H4 (cell line): ENCODE measurements around the gene ADNP. TPM values are rescaled to one million over a fixed set of nuclear protein-coding genes. Genes with fewer than 3 reads are reported as not detected.
"Not testable (repeated sequence)": the region's sequence is repeated elsewhere in the genome, so short reads cannot be mapped to it uniquely, and the experiment has no call there.

Experiments used
- DNase-seq: peaks from one replicate; pipeline ENCODE4 v3.0.0-alpha.2; 2015; ENCODE audit warnings: low spot score
- total RNA-seq: library from RNA; depleted of rRNA; stranded (reverse); fragments of >200 nt; shearing (Covaris generic); gene quantifications from 2 replicates; pipeline ENCODE4 v1.2.3, GENCODE V29; 2014; rRNA removed

ADNP gene
- 18.1 and 18.8 TPM in 2 replicates for total RNA-seq

GRCh38 chr20:50931306-50932015 is at the start of gene ADNP:
TSS of gene ADNP (minus strand) at chr20:50931437. CDS start at chr20:50903996, 27,441 bp downstream.
- DNase-seq, result peak; percentile 89

DNA sequence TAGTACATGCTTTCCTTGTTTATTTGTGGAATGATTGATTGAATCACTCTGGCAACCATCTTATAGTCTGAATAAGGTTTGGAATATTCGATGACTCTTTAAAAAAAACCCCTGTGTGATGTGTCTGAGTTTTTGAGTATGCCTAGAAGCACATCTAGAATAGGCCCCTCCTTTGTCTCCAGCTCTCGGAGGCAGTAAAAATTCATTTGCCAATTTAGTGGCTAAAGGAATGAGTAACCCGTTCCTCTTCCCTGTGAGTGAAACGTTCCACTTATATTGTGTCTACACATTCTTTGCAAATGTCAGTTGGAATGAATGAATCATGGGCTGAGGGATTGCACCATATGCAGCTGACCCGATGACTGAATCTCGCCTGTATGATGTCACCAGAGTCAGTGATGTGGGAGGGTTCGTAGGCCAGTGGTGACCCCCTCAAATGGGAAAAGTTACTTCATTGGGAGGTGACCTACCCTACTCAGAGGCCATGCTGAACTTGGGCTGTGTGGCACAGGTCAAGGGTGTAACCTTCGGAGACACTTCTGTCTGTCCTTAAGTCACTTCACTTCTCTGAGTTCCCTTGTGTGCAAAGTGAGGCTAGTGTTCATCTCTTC is 48.9 kb upstream of the ADNP start:
- DNase-seq, result peak; percentile 88

DNA sequence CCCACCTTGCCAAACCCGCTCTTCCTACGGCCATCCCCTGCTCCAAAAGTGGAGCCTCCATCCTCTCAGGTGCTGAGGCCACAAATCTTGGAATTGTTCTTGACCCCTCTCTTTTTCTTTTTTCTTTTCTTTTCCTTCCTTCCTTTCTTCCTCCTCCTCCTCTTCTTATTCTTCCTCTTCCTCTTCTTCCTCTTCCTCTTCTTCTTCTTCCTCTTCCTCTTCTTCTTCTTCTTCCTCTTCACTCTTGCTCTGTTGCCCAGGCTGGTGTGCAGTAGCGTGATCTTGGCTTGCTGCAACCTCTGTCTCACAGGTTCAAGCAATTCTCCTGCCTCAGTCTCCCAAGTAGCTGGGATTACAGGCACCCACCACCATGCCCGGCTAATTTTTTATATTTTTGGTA is 47.3 kb upstream of the ADNP start:
- not testable (repeated sequence) for DNase-seq

DNA sequence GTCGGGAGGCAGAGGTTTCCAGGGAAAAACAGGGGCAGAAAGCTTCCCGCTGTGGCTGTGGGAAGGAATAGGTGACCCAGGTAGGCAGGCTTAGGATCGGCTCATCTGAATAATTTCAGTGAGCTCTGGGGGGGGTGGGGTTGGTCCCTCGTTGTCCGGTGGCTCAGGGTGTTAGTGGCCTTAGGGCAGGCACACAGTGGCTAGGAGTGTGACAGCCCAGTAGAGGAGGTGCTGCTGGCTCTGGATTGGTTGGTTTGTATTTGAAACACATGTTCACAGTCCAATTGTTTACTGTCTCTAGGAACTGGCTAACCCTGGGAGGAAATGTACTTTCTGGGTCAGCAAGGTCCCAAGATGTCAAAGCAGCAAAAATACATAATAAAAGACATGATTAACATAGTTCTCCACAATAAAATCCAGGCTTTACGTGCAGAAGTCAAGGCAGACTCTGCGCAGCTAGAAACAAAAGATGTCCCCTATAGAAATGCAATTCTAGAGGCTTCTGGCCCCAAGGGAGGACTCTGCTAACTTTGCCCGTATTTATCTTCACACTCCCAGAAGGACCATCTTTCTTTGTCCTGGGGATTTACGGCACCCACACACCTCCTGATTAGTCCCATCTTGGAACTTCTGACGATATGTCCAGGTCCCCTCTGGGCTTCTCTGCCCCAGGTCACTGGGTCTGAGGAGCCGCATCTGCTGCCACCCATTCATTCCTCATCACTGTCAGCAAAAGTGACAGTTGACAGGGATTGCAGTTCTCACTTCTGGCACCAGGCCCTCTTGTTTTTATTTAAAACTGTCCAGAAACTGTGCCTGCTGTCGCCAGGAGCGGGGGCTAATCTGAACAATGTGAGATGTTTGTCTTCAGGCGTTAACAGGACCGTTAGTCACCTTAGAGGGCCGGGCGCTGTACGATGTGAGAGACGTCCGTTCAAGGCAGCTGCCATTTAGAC is 46.1 kb upstream of the ADNP start:
- DNase-seq, result no peak

GRCh38 chr20:50975701-50976330 is 44.6 kb upstream of the ADNP start:
- DNase-seq, result no peak

DNA sequence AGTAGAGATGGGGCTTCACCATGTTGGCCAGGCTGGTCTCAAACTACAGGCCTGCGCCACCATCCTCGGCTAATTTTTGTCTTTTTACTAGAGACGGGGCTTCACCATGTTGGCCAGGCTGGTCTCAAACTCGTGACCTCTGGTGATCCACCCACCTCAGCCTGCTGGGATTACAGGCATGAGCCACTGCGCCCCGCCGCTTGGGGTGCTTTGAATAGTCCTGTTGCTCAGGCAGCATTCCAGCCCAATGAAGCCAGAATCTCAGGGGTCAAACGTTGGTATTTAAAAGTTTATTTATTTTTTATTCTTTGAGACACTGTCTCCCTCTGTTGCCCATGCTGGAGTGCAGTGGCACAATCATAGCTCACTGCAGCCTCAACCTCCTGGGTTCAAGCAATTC is 38.7 kb upstream of the ADNP start:
- DNase-seq, result no peak

- DNase-seq, result no peak
Observed at GRCh38 chr20:50969435-50969834, 38.2 kb upstream of the ADNP start.

- no peak for DNase-seq
Observed at GRCh38 chr20:50968289-50968688, 37.1 kb upstream of the ADNP start.

GRCh38 chr20:50967586-50967985 is 36.3 kb upstream of the ADNP start:
- DNase-seq, result no peak

DNA sequence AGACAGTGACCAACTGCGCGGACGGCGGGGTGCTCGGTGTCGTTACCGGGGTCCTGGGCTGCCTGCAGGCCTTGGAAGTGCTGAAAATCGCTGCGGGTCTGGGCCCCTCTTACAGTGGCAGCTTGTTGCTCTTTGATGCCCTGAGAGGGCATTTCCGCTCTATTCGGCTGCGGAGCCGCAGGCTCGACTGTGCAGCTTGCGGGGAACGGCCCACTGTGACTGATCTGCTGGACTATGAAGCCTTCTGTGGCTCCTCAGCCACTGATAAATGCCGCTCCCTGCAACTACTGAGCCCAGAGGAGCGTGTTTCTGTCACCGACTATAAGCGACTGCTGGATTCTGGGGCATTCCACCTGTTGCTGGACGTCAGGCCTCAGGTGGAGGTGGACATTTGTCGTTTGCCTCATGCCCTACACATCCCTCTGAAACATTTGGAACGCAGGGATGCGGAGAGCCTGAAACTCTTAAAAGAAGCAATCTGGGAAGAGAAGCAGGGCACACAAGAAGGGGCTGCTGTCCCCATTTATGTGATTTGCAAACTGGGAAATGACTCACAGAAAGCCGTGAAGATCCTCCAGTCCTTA is 28.4 kb upstream of the ADNP start:
- no peak for DNase-seq

DNA sequence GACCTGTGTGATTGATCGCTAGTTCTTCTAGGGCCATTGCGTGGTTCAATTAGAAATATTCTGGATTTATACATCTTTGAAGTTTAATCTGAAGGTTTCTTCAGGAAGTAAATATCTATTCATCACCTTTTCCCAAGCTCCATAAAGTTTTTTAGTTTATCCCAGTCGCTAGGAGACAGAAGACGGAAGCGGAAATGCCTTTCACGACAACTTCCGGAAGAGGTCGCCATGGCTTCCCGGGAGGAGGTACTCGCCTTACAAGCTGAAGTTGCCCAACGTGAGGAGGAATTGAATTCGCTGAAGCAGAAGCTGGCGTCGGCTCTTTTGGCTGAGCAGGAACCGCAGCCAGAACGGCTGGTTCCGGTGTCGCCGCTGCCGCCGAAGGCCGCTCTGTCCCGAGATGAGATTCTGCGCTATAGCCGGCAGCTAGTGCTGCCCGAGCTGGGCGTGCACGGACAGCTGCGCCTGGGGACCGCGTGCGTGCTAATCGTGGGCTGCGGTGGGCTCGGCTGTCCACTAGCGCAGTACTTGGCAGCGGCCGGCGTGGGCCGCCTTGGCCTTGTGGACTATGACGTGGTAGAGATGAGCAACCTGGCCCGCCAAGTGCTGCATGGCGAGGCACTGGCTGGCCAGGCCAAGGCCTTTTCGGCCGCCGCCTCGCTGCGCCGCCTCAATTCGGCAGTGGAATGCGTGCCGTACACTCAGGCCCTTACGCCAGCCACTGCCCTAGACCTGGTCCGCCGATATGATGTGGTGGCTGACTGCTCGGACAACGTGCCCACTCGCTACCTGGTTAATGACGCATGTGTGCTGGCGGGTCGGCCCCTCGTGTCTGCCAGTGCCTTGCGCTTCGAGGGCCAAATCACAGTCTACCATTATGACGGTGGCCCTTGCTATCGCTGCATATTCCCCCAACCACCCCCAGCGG is 27.6 kb upstream of the ADNP start, which contains the start of gene MOCS3:
Gene MOCS3, plus strand, starts transcription at position 204 of the 928 bp plus-strand sequence. Its CDS starts 25 bp downstream, at position 229.
- peak; percentile 87 for DNase-seq

DNA sequence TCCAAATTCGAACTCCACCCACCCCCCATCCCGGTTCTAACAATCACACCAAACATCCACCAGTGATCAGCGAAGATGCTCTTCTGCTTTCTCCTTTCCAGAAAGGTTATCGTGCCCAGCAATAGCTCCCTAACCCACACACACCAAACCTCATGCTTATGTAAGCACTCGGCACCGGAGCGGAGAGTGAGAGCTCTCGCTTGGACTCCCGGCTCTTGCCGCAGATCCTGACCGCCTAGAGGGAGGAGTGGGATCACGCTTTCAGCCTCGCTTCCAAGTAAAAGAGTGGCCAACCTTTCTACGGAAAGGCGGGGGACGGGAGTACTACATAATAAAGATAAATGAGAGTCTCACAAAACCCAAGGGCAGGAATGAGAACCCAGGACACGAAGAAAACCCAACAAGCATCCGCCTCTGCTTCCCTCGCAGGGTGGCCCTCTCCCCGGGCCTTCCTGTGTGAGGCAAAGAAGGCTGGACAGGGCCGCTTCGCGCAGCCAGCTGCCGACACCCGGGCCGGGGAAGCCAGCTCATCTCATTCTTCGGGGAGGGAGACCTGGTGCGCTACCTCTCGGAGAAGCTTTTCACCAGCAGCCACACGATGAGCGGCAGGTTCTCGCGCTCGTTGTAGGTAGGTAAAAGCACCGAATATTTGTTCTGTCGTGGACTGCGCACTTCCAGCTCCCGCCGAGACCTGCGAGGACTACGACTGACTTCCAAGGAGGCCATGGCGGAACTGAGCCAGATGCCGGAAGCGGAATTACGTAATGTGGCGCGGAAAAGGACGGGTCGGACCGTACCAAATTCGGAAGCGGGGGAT is 26.8 kb upstream of the ADNP start, which contains the start of gene DPM1:
Gene DPM1, minus strand, starts transcription at position 735 of the 817 bp plus-strand sequence. Its CDS starts 9 bp downstream, at position 726.
- DNase-seq, result peak; percentile 84

GRCh38 chr20:50957276-50957675 is 26.0 kb upstream of the ADNP start:
- no peak for DNase-seq

- no peak for DNase-seq
Observed at GRCh38 chr20:50953821-50954220, 22.6 kb upstream of the ADNP start.

DNA sequence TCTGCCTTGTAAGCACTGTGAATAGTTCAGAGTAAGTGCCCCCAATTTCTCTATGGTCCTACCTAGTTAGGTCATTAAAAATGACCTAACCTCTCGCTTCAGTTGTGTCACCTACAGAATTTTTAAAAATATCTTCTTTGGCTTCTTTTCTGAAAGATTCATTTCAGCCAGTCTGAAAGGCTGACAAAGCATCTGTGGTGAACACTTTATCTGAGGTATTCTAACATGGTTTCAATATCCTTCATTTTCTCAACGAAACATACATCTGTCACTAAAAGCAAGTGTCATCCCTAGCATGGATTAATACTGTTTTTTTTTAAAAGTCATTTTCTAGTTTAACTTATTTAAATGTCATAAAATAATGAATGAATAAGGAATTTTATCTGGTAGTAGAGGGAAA is 22.0 kb upstream of the ADNP start:
- DNase-seq, result no peak

DNA sequence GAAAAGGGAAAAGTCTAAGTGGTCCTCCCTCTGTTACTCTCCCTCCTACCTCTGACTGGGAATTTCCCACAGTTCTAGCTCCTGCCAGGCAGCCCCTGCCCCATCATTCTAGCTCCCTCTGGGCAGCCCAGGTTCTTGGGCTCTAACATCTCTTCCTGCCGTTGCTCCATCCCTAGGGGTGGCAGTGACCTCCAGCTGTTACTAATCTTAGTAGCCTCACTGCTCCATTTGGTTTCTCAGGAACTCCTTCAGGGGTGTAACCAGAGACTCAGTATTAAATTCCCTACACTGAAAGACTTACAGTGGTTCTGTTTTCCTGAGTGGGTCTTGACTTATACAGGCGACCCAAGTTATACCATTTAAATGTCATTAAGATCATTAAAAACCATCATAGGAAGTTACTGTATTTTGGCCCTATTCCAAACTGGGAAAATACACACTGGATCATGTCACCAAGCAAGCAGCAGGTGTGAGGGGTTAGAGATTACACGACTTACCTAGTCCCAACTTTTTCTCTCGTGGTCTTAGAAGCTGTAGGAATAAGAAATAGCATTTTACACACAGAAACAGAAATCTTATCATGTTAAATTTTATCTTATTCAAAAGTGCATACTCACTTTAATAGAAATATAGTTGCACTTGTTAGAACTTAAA is 17.0 kb upstream of the ADNP start:
- DNase-seq, result no peak

GRCh38 chr20:50943069-50943468 is 11.8 kb upstream of the ADNP start:
- DNase-seq, result no peak

GRCh38 chr20:50933589-50933988 is 2.4 kb upstream of the ADNP start:
- no peak for DNase-seq
